GM11168 (cell line): ENCODE results near the gene THY1.
"Not testable (repeated sequence)": the region's sequence is repeated elsewhere in the genome, so short reads cannot be mapped to it uniquely, and the experiment has no call there.

Source experiments
- in situ Hi-C: fragments of 300-500 bp; cut with MboI; formaldehyde crosslinking; loops from one replicate; pipeline ENCODE4 v1.12.0; 2022; ENCODE audit warnings: low sequenced_read_pairs; ENCODE audit not compliant: unreplicated experiment

THY1 gene

GRCh38 chr11:119419834-119420492, 3.0 kb downstream of the THY1 start:
- in situ Hi-C loops = no loop called here

- in situ Hi-C loops = no loop called here
Observed at GRCh38 chr11:119419246-119419645, 3.7 kb downstream of the THY1 start.

- in situ Hi-C loops = no loop called here
Observed at GRCh38 chr11:119418759-119419158, 4.2 kb downstream of the THY1 start.

DNA sequence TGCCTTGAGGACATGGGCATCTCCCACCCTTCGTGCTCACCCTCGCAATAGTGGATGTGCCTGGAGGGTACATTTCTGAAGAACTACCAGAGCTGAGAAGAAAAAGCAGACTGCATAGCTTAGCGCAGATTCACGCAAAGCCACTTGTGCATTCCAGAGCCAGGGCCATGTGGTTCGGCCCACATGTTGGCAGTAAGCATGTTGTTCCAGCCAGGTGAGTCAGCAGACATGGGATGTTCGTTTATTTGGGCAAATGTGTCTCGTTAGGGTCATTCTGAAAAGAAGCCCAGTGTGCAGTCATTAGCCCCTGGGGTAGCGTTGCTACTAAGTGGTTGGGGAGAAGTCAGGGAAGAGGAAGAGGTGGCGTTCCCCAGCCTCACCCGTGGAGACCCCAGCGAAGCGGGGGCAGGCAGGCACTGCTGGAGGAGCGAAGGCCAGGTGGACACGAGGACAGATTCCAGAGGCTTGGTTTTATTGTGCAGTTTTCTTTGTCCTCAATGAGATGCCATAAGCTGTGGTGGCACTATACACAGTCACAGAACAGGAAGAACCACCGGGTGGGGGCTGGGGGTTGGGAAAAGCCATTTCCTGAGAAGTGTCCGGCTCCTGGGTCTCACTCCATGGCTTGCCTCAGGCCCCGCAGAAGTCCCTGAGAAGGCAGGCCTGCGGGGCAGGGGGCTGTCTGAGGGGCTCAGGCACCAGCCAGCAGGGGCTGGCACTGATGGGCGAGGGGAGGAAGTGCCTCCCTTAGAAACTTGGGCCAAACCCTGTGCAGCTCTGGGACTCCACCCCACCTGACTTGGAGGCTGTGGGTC, 5.0 kb downstream of the THY1 start:
- in situ Hi-C loops = no loop called here

DNA sequence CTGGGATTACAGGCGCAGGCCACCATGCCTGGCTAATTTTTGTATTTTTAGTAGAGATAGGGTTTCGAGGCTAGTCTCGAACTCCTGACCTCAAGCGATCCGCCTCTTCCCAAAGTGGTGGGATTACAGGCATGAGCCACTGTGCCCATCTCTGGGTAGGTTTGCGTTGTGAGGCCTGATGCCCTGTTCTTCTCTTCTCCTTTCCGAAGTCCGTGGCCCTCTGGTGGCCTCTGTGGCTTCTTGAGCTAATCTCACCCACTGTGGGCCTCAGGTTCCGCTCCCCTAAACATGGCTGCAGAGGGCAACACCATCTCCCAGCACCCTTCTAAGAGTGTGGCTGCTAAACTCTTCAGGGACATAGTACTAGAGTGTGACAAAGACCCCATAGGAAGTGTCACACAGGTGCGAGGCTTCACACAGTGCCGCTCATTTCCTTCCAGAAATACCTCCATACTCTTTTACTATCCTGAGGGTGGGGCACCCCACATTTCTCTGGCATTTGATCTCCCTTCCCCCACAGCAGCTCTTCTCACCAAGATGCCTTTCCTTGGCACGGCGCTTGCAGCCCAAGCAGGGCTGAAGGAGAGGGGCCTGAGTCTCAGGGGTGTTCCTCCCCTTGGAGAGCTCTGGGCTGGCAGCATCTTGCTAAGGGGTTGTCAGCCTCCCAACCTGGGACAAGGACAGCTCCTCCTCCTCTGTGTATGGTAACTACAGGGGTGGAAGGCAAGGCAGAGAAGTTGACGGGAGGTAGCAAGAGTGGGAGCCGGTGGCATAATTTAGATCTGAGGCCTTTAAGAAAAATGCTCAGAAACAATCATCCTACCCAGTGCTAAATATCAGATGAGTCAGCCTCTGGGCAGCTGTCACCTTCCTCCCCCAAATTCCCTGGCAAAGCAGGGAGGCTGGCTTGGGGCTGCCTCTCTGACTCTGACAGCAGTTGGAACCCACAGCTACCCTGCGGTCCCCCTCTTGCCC, 6.1 kb downstream of the THY1 start:
- in situ Hi-C loops = no loop called here

GRCh38 chr11:119415966-119416365, 7.0 kb downstream of the THY1 start:
- in situ Hi-C loops = no loop called here

GRCh38 chr11:119415517-119415916, 7.5 kb downstream of the THY1 start:
- in situ Hi-C loops = no loop called here

DNA sequence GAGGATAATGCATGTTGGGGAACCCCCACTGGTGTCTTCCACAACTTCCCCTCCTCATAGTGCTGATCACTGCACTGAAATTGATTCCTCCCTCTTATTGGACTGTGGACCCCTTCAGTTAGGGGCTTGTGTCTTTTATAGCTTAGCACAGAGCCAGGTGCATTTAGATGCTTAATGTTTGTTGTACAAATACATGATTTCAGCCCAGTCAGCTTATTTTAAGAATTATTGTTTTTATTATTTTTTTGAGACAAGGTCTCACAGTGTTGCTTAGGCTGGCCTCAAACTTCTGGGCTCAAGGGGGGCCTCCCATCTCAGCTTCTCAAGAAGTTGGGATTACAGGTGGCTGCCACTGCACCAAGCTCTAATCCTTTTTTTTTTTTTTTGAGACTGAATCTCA, 8.2 kb downstream of the THY1 start:
- in situ Hi-C loops = no loop called here

GRCh38 chr11:119414321-119414720, 8.7 kb downstream of the THY1 start:
- in situ Hi-C loops = no loop called here

DNA sequence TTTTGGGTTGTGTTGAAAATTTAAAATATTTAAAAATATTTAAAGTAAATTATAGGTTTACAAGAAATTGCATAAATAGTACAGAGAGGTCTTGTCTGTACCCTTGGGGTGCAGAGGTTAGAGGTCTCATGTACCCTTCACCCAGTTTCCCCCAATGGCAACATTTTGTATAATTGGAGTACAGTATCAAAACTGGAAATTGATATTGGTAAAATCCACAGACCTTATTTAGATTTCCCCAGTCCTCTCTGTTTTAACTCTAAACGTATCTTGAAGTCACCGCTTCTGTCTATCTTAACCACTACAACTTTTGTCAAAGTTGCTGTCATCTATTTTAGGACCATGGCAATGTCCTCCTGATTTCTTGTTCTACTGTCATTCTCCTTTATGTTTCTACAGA, 10.9 kb downstream of the THY1 start:
- in situ Hi-C loops = no loop called here

- in situ Hi-C loops = no loop called here
Observed at GRCh38 chr11:119410501-119410900, 12.5 kb downstream of the THY1 start.

- in situ Hi-C loops = no loop called here
Observed at GRCh38 chr11:119409731-119410130, 13.2 kb downstream of the THY1 start.

- in situ Hi-C loops = no loop called here
Observed at GRCh38 chr11:119406005-119406404, 17.0 kb downstream of the THY1 start.

DNA sequence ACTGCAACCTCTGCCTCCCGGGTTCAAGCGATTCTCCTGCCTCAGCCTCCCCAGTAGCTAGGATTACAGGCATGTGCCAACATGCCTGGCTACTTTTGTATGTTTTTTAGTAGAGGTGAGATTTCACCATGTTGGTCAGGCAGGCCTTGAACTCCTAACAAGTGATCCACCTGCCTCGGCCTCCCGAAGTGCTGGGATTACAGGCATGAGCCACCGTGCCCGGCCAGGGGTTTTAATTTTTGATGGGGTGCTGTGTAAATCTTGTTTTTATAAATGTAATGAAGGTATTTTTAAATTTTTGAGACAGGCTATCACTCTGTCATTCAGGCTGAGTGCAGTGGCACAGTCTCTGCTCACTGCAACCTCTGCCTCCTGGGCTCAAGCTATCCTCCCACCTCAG, 17.5 kb downstream of the THY1 start:
- in situ Hi-C loops = not testable (repeated sequence)

DNA sequence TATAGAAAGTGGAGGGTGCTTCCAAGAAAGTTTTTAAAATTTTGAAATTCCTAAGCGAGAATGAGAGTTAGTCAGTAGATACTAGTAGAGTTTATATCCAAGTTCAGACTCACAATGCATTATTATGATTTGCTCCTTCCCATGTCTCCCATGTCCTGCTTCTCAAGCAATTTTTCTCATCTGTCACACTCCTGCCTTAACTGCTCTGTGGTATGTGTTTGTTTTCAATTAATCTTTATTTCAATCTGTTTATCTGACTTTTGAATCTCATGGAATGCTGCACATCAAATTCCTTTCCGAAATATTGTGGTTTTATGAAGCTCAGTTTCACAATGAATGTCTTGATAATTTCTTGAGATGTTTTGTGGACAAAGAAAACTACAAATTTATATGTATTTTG, 18.1 kb downstream of the THY1 start:
- in situ Hi-C loops = no loop called here

- in situ Hi-C loops = no loop called here
Observed at GRCh38 chr11:119403021-119403420, 20.0 kb downstream of the THY1 start.

GRCh38 chr11:119402470-119402869, 20.5 kb downstream of the THY1 start:
- in situ Hi-C loops = no loop called here

DNA sequence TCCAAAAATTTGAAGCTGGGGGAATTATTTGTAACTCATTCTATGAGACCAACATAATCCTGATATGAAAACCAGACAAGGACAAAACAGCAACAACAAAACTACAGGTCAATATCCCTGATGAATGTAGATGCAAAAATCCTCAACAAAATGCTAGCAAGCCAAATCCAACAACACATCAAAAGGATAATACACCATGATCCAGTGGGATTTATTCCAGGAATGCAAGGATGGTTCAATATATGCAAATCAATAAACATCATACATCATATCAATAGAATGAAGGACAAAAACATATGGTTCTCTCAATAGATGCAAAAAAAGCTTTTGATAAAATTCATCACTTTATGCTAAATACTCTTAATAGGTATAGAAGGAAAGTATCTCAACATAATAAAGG, 22.1 kb downstream of the THY1 start:
- in situ Hi-C loops = no loop called here

- in situ Hi-C loops = no loop called here
Observed at GRCh38 chr11:119397740-119398139, 25.2 kb downstream of the THY1 start.

- in situ Hi-C loops = no loop called here
Observed at GRCh38 chr11:119396835-119397234, 26.1 kb downstream of the THY1 start.

- in situ Hi-C loops = no loop called here
Observed at GRCh38 chr11:119391275-119391674, 31.7 kb downstream of the THY1 start.
